Measurements from ENCODE around the gene TPCN1.

- TF ChIP-seq CTCF (IDR thresholded peaks at IDR 0.05) (no peak), POLR2A (IDR thresholded peaks at IDR 0.05) (no peak)
These were observed 108.6 kb downstream of the TPCN1 start for GRCh38 chr12:113329791-113330417.
